Uterus (tissue), 2 donors: Measurements from ENCODE around the gene MAN2A2.

Experiments used
- CTCF ChIP-seq, 4 experiments: fragments of 200-600 bp in 2 of 4; fragments of 450-650 bp in 2 of 4; sonication (generic) in 2 of 4; IDR thresholded peaks; one replicate each; pipeline ENCODE4 v1.5.1; 2016 to 2019; ENCODE audit warnings: antibody characterized with exemption in 4 of 4, mild to moderate bottlenecking in 2 of 4, moderate library complexity in 1 of 4
- POLR2A ChIP-seq, 2 donors: fragments of 450-650 bp; IDR thresholded peaks; one replicate each; pipeline ENCODE4 v1.6.1; 2016; ENCODE audit warnings: antibody characterized with exemption in 2 of 2, mild to moderate bottlenecking in 1 of 2, moderate library complexity in 1 of 2

GRCh38 chr15:90972133-90972532 is 69.0 kb downstream of the MAN2A2 start:
- TF ChIP-seq CTCF (IDR thresholded peaks at IDR 0.05) (no peak), POLR2A (IDR thresholded peaks at IDR 0.05) (no peak)
